Activated naive CD4-positive, alpha-beta T cell treated with anti-CD3 and anti-CD28 coated beads, Interleukin-2, amount 50 U/mL, for 72 hours (primary cell): ENCODE results near the gene KHSRP. TPM values are rescaled to one million over a fixed set of nuclear protein-coding genes. Genes with fewer than 3 reads are reported as not detected.
"Not testable (repeated sequence)": the region's sequence is repeated elsewhere in the genome, so short reads cannot be mapped to it uniquely, and the experiment has no call there.

Source experiments
- ATAC-seq, 2 donors: fragments of 150-1000 bp; cut with Tn5 transposase; 2 replicates each; pipeline ENCODE4 v1.10.0; 2021; ENCODE audit warnings: mild to moderate bottlenecking in 2 of 2, moderate library complexity in 2 of 2
- DNase-seq, 2 donors: peaks; one replicate each; pipeline ENCODE4 v3.0.0; 2021 to 2022; ENCODE audit warnings: low spot score in 2 of 2
- H3K27ac Mint-ChIP-seq, 2 donors: one replicate each; pipeline ENCODE4 v1.8.0; 2022; ENCODE audit warnings: mild to moderate bottlenecking in 2 of 2, mixed read lengths in 2 of 2
- H3K36me3 Mint-ChIP-seq, 2 donors: one replicate each; pipeline ENCODE4 v1.8.0; 2022; ENCODE audit warnings: mixed read lengths in 2 of 2
- H3K9me3 Mint-ChIP-seq, 2 donors: one replicate each; pipeline ENCODE4 v1.8.0; 2022; ENCODE audit warnings: mixed read lengths in 2 of 2
- total RNA-seq, 2 donors: library from RNA; stranded (reverse); gene quantifications; one replicate each; pipeline ENCODE4 v1.2.3, GENCODE V29; 2022

Gene KHSRP
- total RNA-seq, 2 donors from 2014 or later: 240 to 353 TPM

GRCh38 chr19:6428692-6429418 lies 4.2 kb upstream of the KHSRP start:
- not testable (repeated sequence) for H3K9me3 Mint-ChIP-seq, H3K27ac Mint-ChIP-seq, H3K36me3 Mint-ChIP-seq, DNase-seq, ATAC-seq

GRCh38 chr19:6427131-6427530 lies 2.5 kb upstream of the KHSRP start:
- H3K9me3 Mint-ChIP-seq: no peaks in the 10 kb centered on the region
- ATAC-seq (no peak), DNase-seq (no peak)
- H3K36me3 Mint-ChIP-seq: peaks cover 12 to 15% of the 10 kb centered on the region in 2 donors
- no peak overlapping the region for H3K27ac Mint-ChIP-seq

- DNase-seq (no peak), ATAC-seq (no peak)
- Mint-ChIP-seq H3K36me3 (peaks cover 12 to 17% of the 10 kb centered on the region in 2 donors), H3K27ac (peak overlapping the region; percentile 95 to 97), H3K9me3 (no peaks in the 10 kb centered on the region)
Measured at GRCh38 chr19:6425732-6426620, 1.4 kb upstream of the KHSRP start.

- H3K9me3 Mint-ChIP-seq: no peaks in the 10 kb centered on the region
- peak overlapping the region; percentile 95 to 97 for H3K27ac Mint-ChIP-seq
- DNase-seq: peak; percentile 95 to 100
- peak; percentile 89 to 90 for ATAC-seq
- H3K36me3 Mint-ChIP-seq: peaks cover 12 to 17% of the 10 kb centered on the region in 2 donors
Measured at GRCh38 chr19:6424939-6425731, 524 bp upstream of the KHSRP start.

DNA sequence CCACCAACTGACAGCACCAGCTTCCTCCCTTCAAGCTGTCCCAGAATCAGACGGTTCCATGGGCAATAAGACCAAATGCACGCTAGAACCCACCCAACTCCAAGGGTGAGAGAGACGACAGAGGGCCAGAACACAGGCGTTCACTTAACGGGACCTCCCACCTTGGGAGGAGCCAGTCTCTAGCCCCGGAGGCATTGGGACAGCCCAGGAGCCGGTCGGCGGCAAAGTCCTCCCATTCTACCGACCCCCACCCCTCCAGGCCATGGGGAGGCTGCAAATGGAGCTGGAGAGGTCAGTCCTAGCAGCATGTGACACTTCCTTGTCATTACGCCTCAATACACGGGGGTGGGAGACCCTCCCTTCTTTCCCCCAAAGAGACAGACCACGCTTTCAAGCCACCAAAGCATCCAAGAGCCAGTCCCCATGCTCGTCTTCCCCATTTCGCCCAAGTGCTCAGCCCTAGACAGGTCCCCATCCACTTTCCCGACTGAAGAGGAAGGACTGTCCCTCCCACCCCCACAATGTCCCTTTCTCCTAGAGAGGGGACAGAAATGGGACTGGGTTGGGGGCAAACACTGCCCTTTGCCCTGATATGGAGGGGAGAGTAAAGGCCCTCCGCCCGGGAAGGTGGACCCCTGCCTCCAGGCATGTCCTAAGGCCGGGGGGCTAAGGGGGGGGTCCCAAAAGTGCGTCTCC lies 964 bp downstream of the KHSRP start:
- ATAC-seq: no peak
- H3K27ac Mint-ChIP-seq: peak overlapping the region; percentile 83 to 96
- DNase-seq: peak in 1 of 2 donors; percentile 51
- no peaks in the 10 kb centered on the region for H3K9me3 Mint-ChIP-seq
- H3K36me3 Mint-ChIP-seq: peaks cover 12 to 23% of the 10 kb centered on the region in 2 donors

DNA sequence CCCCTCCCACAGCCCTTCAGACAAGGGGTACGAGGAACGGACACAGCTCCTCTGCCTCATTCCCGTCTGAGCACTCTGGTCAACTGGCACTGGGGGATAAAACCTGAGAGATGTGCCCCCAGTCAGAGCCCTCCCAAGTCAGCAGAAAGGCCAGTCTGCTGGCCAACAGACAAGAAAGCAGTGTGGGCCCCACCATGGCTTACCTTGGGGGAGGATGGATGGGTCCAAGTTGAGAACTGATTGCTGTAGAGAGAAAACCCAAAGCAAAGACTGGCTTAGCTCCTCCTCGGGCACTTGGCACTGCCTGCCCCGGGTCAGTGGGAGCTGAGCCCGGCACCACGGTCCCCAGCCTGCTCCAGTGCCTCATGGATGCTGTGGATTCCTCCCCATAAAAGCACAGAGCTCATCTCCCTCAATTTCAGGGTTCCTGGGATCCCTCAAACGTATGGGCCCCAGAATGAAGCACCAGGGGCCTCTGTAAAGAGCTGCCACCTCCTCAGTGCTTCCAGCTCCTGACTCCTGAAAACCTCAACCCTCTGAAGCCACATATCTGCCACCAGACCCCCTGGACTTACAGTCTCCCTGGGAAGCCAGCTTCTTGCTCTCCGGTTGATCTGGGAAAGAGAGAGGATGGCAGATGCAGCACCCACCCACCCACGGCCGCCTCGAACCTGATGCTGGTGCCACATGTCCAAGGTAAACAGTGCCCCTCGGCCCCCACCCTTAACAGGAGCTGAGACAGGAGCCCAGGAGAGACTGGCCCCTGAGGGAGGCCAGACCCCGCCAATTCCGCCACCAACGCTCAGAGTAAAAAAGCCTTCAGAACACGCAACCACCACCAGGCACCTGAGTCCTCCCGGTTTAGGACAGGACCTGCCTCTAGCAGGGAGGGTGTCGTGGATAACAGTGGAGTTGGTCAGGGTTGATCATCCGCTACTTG lies 3.3 kb downstream of the KHSRP start:
- DNase-seq: no peak
- ATAC-seq: no peak
- Mint-ChIP-seq H3K36me3 (peaks cover 12 to 31% of the 10 kb centered on the region in 2 donors), H3K9me3 (no peaks in the 10 kb centered on the region), H3K27ac (peak overlapping the region in 1 of 2 donors; percentile 79)

DNA sequence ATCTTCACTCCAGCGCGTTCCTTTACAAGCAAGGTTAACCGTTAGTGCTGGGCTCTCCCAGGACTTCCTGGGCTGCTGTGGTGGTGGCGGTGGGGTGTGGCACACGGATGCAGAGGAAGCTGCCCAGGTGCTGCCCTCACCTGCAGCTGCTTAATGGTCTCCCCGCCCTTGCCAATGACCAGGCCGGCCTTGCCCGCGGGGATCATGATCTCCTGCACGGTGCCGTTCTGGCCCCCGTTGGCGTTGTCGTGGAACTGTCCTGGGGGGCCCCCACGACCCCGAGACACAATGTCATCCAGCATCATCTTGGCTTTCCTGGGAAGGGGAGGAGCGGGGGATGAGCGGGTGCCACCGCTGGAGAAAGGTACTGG lies 6.1 kb downstream of the KHSRP start:
- DNase-seq: no peak
- ATAC-seq: no peak
- Mint-ChIP-seq H3K9me3 (no peaks in the 10 kb centered on the region), H3K36me3 (peaks cover 21 to 28% of the 10 kb centered on the region in 2 donors), H3K27ac (peak overlapping the region; percentile 33 to 44)

DNA sequence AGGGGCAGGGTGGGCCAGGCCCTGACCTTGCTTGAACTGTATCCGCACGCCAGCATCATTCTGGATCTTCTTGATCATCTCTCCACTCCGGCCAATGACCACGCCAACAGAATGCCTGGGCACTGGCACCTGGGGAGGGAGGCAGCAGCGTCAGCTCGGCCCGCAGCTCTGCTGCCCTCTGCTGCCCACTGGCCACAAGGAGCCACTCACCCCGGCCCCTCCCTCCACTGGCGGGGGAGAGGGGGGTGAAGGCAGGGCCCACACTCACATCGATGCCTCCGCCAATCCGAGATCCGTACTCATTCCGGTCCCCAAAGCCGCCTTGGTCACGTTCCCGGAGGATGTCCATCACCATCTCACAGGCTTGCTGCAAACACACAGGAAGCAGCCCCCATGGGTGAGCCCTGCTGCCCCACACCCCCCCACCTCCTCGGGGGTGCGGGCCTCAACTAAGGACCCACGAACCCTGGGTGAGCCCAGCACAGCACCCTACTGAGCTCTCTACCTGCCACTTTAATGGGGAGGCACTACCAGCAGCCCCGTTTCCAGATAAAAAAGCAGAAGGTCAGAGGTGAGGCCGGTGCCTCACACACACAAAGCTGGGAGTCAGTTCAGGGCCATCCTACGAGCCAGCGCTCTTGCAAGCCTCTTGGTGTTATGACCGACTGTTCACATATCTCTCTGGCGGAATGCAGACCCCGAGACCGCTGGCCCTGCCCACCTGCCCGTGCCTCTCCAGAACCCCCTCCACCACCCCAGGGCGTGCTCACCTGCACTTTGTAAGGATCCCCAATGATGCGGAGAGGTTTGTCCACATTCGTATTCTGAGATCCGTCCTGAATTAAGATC lies 6.7 kb downstream of the KHSRP start:
- H3K36me3 Mint-ChIP-seq: peaks cover 15 to 23% of the 10 kb centered on the region in 2 donors
- DNase-seq: no peak
- ATAC-seq: no peak
- H3K27ac Mint-ChIP-seq: peak overlapping the region in 1 of 2 donors; percentile 44
- H3K9me3 Mint-ChIP-seq: no peaks in the 10 kb centered on the region

GRCh38 chr19:6416658-6417405 lies 7.8 kb downstream of the KHSRP start:
- H3K9me3 Mint-ChIP-seq: no peaks in the 10 kb centered on the region
- H3K27ac Mint-ChIP-seq: no peak overlapping the region
- DNase-seq: no peak
- H3K36me3 Mint-ChIP-seq: peaks cover 13 to 14% of the 10 kb centered on the region in 2 donors
- ATAC-seq: no peak

DNA sequence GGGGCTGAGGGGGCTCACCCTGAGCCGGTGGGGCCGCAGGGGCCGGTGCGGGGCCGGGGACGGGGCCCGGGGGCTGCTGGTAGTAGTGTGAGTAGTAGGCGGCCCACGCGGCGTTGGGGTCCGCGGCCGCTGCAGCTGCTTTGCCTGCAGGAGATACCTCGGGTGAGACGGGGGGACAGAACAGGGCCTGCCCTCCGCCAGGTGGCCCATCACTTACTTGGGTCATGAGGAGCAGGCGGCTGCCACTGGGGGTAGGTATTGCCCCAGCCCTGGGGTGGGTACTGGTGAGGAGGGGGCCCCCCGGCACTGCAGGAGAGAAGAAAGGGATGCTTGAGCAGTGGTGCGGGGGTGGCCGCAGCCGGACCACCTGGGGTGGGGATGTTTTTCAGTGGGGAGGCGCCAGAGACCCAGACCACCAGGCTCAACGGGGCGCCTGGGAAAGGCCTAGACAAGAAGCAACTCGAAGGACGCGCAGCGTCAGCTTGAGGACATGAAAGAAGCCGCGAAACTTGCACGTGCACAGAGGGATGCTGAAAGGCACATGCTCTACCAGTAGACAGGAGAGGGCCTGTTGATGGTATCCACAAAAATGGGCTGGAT lies 8.9 kb downstream of the KHSRP start:
- Mint-ChIP-seq H3K9me3 (no peaks in the 10 kb centered on the region), H3K36me3 (peaks cover 13 to 14% of the 10 kb centered on the region in 2 donors), H3K27ac (peak overlapping the region in 1 of 2 donors; percentile 14)
- ATAC-seq: peak in 1 of 2 donors; percentile 6
- no peak for DNase-seq

DNA sequence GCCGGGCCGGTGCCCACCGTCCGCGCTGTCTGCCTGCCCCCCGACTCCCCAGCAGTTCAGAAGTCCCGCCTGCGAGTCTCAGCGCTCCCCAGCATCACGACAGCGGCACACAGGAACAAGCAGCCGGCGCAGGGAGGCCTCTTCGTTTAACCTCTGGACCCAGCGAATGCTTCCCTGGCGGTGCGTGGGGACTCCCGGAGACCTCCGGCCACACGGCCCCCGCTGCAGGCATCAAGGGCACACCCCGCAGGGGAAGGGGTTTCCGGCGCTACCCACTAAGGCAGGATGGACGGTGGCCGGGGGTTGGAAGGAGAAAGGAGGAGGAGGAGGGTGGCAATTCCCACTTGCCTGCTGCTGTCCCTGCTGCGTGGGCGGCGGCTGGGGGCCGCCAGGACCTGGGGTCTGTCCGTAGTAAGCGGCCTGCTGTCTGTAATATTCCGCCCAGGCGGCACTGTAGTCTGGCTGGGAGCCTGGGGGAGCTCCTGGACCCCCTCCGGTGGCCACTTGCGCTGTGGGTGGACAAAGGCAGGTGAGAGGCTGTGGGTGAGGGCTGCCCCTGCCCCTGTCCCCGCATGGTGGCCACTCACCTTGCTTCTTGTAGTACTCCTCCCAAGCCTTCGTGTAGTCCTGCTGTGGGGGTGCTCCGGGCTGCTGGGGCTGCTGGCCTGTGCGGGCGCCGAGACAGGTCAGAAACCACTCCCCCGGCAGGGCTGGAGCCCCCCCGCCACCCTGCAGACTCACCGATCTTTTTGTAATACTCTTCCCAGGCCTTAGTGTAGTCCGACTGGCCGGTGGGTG lies 9.6 kb downstream of the KHSRP start:
- ATAC-seq: peak in 1 of 2 donors; percentile 6
- Mint-ChIP-seq H3K27ac (no peak overlapping the region), H3K36me3 (peaks cover 13 to 14% of the 10 kb centered on the region in 2 donors), H3K9me3 (no peaks in the 10 kb centered on the region)
- DNase-seq: no peak

DNA sequence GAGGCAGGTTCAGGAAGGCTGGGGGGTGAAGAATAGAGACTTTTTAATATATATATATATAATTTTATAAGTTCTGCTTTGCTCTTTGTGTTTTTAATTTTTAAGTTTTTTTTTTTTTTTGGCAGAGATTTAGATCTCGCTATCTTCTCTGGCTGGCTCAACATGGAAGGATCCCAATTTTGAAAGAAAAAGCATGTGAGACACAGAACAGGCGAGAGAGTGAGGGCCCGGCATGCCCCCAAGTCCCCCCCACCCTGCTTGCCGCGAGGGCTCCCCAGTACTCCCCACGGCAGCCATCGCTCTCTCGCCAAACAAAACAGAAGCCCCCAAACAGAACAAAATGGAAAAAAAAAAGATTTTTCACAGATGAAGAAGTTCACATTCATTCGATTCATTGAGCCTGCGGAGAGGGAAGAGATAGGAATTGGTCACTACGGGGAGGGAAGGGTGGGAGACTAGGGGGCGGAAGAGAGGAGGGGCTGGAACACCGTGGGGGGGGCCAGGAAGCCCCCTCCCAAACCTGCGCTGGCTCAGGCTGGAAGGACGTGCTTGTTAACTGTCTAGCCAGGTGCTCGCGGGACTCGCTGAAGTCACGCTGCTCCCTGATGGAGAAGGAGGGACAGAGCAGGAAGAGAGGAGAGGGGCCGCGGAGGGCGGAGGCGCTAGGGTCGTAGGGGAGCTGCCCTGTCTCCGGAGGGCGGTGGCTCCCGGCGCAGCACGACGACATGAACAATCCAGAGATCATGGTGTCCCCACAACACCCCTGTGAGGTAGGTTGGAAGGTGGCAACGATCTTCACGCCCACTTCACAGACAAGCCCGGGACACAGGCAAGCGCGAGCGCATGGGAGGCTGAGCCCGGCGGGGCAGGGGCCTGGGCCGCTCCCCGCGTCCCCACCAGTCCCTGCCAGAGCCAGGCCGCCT lies 10.6 kb downstream of the KHSRP start:
- Mint-ChIP-seq H3K27ac (no peak overlapping the region), H3K9me3 (no peaks in the 10 kb centered on the region), H3K36me3 (peaks cover 11 to 13% of the 10 kb centered on the region in 2 donors)
- ATAC-seq (no peak), DNase-seq (no peak)
